NCI-H146 treated with DMSO at 0.1 percent for 48 hours (cell line): Measurements from ENCODE around the gene MADCAM1.
"Not testable (repeated sequence)": the region's sequence is repeated elsewhere in the genome, so short reads cannot be mapped to it uniquely, and the experiment has no call there.

Source experiments
- DNase-seq: peaks from one replicate; lab custom pipeline; 2025; ENCODE audit not compliant: unreplicated experiment; lab: John Stamatoyannopoulos, UW

MADCAM1 gene

GRCh38 chr19:465056-465816, 31.1 kb upstream of the MADCAM1 start:
- no peak for DNase-seq

- no peak for DNase-seq
Measured at GRCh38 chr19:467554-467953, 28.7 kb upstream of the MADCAM1 start.

- no peak for DNase-seq
Measured at GRCh38 chr19:468587-469256, 27.6 kb upstream of the MADCAM1 start.

- no peak for DNase-seq
Measured at GRCh38 chr19:469833-470232, 26.5 kb upstream of the MADCAM1 start.

- no peak for DNase-seq
Measured at GRCh38 chr19:470701-471100, 25.6 kb upstream of the MADCAM1 start.

GRCh38 chr19:472005-472858, 24.1 kb upstream of the MADCAM1 start:
- no peak for DNase-seq

- no peak for DNase-seq
Measured at GRCh38 chr19:474126-475078, 21.9 kb upstream of the MADCAM1 start.

GRCh38 chr19:475360-475759, 20.9 kb upstream of the MADCAM1 start:
- no peak for DNase-seq

GRCh38 chr19:478236-478903, 17.9 kb upstream of the MADCAM1 start:
- no peak for DNase-seq

GRCh38 chr19:478976-479375, 17.3 kb upstream of the MADCAM1 start:
- DNase-seq: no peak

GRCh38 chr19:480016-480855, 16.1 kb upstream of the MADCAM1 start:
- peak; percentile 9 for DNase-seq

GRCh38 chr19:481100-481499, 15.2 kb upstream of the MADCAM1 start:
- DNase-seq: not testable (repeated sequence)

- DNase-seq: no peak
Measured at GRCh38 chr19:482186-483041, 13.9 kb upstream of the MADCAM1 start.

- no peak for DNase-seq
Measured at GRCh38 chr19:483332-484072, 12.8 kb upstream of the MADCAM1 start.

GRCh38 chr19:484494-484893, 11.8 kb upstream of the MADCAM1 start:
- no peak for DNase-seq

GRCh38 chr19:485077-485476, 11.2 kb upstream of the MADCAM1 start:
- DNase-seq: peak; percentile 51

- peak; percentile 56 for DNase-seq
Measured at GRCh38 chr19:485583-486236, 10.6 kb upstream of the MADCAM1 start.
